GM21390 (cell line): Measurements from ENCODE around the gene ATP8A2.
A peak's percentile ranks its signal among the peaks of the same experiment; 100 is the strongest.
"Not testable (repeated sequence)": the region's sequence is repeated elsewhere in the genome, so short reads cannot be mapped to it uniquely, and the experiment has no call there.

Experiments used
- ATAC-seq: cut with Tn5 transposase; IDR thresholded peaks from one replicate; pipeline ENCODE4 v1.9.1; 2021; ENCODE audit not compliant: unreplicated experiment

Gene ATP8A2

GRCh38 chr13:25795277-25795676 lies 423.5 kb downstream of the ATP8A2 start:
- no peak for ATAC-seq

GRCh38 chr13:25796474-25796873 lies 424.7 kb downstream of the ATP8A2 start:
- no peak for ATAC-seq

DNA sequence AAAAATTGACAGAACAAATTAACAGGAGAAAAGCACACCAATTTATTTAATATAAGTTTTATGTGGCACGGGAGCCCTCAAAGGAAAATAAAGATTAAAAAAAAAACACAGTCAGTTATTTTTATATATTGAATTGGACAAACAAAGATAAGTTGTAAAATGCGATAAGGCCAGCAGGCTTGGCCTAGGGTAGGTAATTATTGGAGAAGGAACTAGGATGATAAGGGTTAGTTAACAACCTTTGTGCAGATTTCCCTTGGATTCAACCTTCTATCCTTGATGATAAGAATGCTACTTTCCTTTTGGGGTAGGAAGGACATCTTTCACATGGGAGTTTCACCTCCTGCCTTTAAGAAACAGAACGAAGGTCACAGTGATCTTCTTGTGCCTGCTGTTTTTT lies 427.2 kb downstream of the ATP8A2 start:
- ATAC-seq = no peak

DNA sequence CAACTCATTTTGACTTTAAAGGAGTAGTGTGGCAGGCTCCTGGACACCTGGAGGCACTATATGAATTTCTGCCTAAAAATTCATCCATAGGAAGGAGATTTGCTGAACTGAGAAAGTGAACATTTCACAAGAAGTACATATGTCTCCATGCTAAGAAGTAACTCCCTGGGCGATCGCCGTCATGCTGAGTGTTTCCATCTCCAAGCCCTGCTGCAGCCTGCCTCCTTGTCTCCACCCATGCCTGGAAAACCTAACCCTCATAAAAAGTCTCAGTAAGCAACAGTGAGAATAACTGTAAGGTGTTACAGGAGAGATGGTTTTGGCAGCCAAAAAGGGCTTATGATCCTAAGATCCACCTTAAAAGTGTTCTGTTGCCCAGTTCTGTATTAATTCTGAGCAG lies 428.7 kb downstream of the ATP8A2 start:
- no peak for ATAC-seq

GRCh38 chr13:25802579-25802978 lies 430.8 kb downstream of the ATP8A2 start:
- no peak for ATAC-seq

- ATAC-seq = no peak
These were observed 431.9 kb downstream of the ATP8A2 start for GRCh38 chr13:25803641-25804040.

GRCh38 chr13:25806264-25806974 lies 434.6 kb downstream of the ATP8A2 start:
- ATAC-seq = peak; percentile 76

DNA sequence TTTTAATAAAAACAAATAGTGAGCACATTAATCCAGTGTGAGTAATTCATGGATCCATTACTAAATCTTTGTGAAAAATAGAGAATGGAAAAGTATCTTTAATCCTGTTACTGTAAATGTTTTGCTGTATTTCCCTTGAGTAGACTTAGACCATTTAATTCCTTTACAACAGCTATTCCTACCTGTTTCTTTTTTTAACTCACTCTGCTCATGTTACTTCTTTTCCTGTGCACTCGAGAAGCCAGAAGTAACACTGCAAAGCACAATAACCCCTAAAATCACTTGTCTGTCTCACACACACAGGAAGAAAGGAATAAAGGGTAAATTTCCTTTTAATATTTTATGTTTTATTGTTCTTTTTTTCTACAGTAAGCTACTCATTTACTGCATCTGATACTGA lies 435.8 kb downstream of the ATP8A2 start:
- no peak for ATAC-seq

GRCh38 chr13:25811506-25811905 lies 439.7 kb downstream of the ATP8A2 start:
- ATAC-seq = no peak

- no peak for ATAC-seq
These were observed 444.5 kb downstream of the ATP8A2 start for GRCh38 chr13:25816239-25816638.

GRCh38 chr13:25819856-25820530 lies 448.2 kb downstream of the ATP8A2 start:
- ATAC-seq = no peak

DNA sequence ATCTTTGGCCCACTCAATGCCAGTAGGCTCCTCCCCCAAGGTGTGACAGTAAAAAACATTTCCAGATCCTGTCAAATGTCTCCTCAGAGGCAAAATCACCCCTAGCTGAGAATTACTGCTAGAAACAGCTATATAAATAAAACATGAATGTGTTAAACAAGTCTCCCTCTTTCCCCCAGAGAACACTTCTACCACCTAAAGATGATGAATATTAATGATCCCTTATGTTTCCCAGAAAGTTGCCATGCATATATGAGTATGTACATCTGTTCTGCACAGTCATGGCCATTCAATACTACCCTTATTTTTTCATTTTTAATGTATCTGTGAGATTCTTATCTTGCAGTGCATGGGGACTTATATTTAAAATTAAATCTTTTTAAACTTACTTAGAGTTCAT lies 450.0 kb downstream of the ATP8A2 start:
- ATAC-seq = no peak

GRCh38 chr13:25827221-25827620 lies 455.4 kb downstream of the ATP8A2 start:
- not testable (repeated sequence) for ATAC-seq

DNA sequence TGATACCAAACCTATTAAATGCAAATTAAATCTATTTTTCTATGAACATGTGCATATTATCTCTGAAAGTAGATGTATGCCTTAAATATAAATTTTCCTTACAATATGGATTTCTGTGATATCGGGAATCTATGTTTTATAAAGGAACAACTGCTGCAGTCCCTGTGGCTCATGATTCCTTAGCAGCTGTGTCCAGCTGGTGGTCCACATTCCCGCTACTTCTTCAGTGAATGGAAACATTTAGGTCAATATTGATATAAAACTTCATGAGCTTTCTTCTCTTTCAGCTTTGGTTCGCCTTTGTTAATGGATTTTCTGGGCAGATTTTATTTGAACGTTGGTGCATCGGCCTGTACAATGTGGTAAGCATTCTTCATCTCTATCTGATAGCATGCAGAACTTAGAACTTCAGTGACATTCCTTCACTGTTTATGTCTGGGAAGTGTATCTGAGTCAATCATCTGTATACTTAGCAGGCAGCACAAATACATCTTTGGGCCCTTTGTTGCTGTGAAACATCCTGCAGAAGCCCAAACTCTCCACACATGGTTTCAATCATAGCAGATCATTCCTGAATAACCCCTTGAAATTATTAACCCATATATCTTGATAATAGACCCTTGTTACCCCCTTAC lies 456.2 kb downstream of the ATP8A2 start:
- no peak for ATAC-seq

- ATAC-seq = no peak
These were observed 462.0 kb downstream of the ATP8A2 start for GRCh38 chr13:25833761-25834160.

DNA sequence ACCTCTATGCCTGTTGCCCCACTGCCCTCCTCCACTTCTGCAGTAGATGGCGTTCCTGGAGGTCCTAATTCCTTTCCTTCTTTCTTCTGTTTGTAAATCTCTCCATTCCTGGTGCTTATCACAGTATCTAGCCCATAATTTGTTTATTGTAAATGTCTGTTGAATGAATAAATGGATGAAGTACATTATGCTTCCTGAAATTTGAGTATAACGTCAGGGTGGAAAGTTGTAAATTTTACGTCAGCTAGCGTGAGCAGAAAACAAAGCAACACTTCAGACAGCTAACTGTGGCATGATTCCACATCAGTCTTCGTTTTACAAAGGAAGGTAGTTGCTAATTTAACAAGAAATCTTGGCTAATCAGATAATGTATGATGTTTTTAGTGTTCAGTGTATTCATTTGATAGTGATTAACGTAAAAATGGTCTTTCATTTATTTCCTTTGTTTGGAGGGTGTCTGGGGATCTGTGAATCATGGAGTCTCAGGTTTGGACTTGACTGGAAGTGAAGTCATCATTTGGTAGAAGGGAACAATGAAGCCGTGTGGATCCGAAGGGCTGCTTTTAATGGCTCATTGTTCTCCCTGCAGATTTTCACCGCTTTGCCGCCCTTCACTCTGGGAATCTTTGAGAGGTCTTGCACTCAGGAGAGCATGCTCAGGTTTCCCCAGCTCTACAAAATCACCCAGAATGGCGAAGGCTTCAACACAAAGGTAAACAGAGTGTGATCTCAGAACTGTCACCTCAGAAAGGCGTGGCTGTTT lies 465.0 kb downstream of the ATP8A2 start:
- ATAC-seq = no peak

DNA sequence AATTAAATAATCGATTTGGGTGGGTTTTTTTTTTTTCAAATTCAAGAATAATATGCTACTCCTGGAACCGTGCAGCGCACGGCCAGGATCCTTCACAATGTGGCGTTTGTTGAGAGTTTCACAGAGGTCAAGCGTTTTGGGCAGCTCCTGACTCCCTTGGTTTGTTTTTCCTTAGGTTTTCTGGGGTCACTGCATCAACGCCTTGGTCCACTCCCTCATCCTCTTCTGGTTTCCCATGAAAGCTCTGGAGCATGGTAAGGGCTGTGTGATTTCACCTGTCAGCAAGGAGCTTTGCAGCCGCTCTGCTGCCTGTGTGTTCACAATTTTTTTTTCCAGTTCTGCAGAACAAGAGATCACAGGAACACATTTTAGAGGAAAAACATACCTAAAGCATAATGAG lies 467.6 kb downstream of the ATP8A2 start:
- ATAC-seq = no peak

DNA sequence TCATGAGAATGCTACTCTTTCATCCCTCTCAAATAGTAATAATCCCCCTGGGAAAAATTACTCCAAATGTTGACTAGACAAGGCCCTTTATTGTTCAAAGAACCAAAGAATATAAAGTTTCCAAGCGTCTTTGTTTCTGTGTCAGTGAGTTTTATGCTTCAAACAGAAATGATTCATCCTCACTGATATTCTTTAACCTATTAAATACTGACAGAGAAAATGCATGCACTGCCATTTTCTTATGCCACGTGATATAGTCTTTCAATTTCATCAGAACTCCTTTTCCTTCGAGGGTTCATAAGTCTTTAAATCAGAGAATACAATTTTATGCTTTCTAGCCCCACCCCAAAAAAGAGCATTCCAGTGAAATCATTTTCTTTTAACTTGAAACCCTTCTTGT lies 468.5 kb downstream of the ATP8A2 start:
- ATAC-seq = no peak

GRCh38 chr13:25840931-25841330 lies 469.2 kb downstream of the ATP8A2 start:
- no peak for ATAC-seq

DNA sequence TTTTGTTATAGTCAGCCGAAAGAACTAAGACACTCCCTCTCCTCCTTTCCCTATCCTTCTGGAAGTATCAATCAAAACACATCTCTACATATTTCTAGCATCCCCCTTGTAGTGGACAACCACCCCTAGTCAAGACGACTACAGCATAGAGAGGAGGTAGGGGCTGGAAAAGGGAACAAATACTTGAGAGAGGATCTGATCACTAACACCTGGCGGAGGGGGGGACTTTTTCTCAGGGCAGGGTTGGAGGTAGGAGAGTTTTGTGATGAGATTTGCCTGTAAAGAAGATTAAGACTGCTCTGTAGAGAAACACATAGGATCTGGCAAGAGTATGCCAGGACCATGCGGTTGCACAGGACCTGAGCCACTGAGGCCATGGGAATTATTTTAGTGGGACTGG lies 471.9 kb downstream of the ATP8A2 start:
- no peak for ATAC-seq

DNA sequence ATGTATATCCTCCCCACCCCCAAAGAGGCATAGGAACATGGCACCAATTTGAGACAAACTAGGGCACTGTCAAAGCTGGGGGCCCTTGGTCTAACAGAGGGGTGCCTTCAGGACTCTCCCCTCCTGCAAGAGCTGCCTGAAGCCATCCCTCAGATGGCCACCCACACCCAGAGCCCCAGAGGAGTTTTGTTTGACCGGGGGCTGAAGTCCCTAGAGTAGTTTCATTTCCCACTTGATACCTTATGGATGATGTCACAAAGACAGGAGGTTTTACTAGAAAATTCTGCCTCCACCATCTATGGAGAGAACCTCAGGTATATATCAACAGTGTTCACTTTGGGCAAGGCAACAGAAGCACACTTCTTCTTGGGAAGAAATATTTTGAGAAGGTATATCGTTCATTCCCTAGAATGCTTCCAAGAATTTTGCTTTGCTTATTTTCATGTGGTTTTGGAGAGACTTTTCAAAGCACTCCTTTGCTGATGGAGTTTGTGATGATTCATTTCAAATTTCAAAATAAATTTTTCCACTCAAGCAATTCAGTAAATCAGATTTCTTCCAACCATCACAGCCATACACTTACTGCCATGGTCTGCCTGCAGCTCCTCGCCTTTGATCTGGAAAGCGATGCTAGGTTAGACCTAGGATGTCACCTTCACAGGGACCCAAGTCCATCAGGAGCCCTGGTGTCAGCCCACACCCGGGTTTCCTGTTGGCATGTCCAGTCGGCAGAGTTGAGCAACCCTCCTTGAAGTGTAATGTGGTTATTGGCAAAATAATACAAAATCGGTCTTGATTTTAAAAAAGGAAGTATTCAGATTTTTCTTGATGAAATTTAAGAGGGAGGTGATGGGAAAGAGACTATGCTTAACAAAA lies 473.0 kb downstream of the ATP8A2 start:
- no peak for ATAC-seq
